Measurements from ENCODE around the gene SERINC1.
"Not testable (repeated sequence)": the region's sequence is repeated elsewhere in the genome, so short reads cannot be mapped to it uniquely, and the experiment has no call there.

Gene SERINC1

GRCh38 chr6:122471107-122472021 is at the start of gene SERINC1:
Gene SERINC1, minus strand, starts transcription at chr6:122471807. Its CDS starts 70 bp downstream, at chr6:122471737.
- peak within 1 kb of the TSS; percentile 96 for H3K27ac ChIP-seq (ENCODE audit: low read depth, low read length)
- H3K4me3 ChIP-seq (ENCODE audit: low read depth in 1 of 2, low read length in 2 of 2), result peak within 1 kb of the TSS; percentile 81 to 99
- no peaks in the 10 kb centered on the region for H3K9me3 ChIP-seq (ENCODE audit: control insufficient read depth in 1 of 2, low read length in 2 of 2)
- no peaks in the 10 kb centered on the region for H3K27me3 ChIP-seq (ENCODE audit: control insufficient read depth in 1 of 2, insufficient read depth in 2 of 2, low read length in 2 of 2)
- H3K9ac ChIP-seq (ENCODE audit: low read depth in 1 of 2, low read length in 2 of 2), result peak within 1 kb of the TSS; percentile 95 to 96
- peaks cover 0 to under 1% of the 10 kb centered on the region in 2 donors for H3K36me3 ChIP-seq (ENCODE audit: control insufficient read depth in 1 of 2, insufficient read depth in 2 of 2, low read length in 2 of 2)
- peaks cover 9 to 19% of the 10 kb centered on the region in 2 donors for H3K4me1 ChIP-seq (ENCODE audit: control insufficient read depth in 1 of 2, insufficient read depth in 2 of 2, low read length in 2 of 2)

- H3K9me3 ChIP-seq (ENCODE audit: control insufficient read depth in 1 of 2, low read length in 2 of 2), result peaks cover 0 to under 1% of the 10 kb centered on the region in 2 donors
- H3K4me1 ChIP-seq (ENCODE audit: control insufficient read depth in 1 of 2, insufficient read depth in 2 of 2, low read length in 2 of 2), result no peaks in the 10 kb centered on the region
- no peak overlapping the region for H3K4me3 ChIP-seq (ENCODE audit: low read depth in 1 of 2, low read length in 2 of 2)
These were observed 39.8 kb upstream of the SERINC1 start for GRCh38 chr6:122511193-122511924.

GRCh38 chr6:122505170-122505569 is 33.6 kb upstream of the SERINC1 start:
- H3K4me1 ChIP-seq (ENCODE audit: control insufficient read depth in 1 of 2, insufficient read depth in 2 of 2, low read length in 2 of 2); H3K9ac ChIP-seq (ENCODE audit: low read depth in 1 of 2, low read length in 2 of 2); H3K27me3 ChIP-seq (ENCODE audit: control insufficient read depth in 1 of 2, insufficient read depth in 2 of 2, low read length in 2 of 2); H3K4me3 ChIP-seq (ENCODE audit: low read depth in 1 of 2, low read length in 2 of 2); H3K27ac ChIP-seq (ENCODE audit: low read depth, low read length); H3K36me3 ChIP-seq (ENCODE audit: control insufficient read depth in 1 of 2, insufficient read depth in 2 of 2, low read length in 2 of 2): not testable (repeated sequence)
- H3K9me3 ChIP-seq (ENCODE audit: control insufficient read depth in 1 of 2, low read length in 2 of 2), result peaks cover 10 to 19% of the 10 kb centered on the region in 2 donors

More at GRCh38 chr6:122511193-122511924, 39.8 kb upstream of the SERINC1 start:
- Histone ChIP-seq H3K27me3 (ENCODE audit: control insufficient read depth in 1 of 2, insufficient read depth in 2 of 2, low read length in 2 of 2) (no peaks in the 10 kb centered on the region), H3K9ac (ENCODE audit: low read depth in 1 of 2, low read length in 2 of 2) (no peak overlapping the region), H3K27ac (ENCODE audit: low read depth, low read length) (no peak overlapping the region), H3K36me3 (ENCODE audit: control insufficient read depth in 1 of 2, insufficient read depth in 2 of 2, low read length in 2 of 2) (no peaks in the 10 kb centered on the region)

DNA sequence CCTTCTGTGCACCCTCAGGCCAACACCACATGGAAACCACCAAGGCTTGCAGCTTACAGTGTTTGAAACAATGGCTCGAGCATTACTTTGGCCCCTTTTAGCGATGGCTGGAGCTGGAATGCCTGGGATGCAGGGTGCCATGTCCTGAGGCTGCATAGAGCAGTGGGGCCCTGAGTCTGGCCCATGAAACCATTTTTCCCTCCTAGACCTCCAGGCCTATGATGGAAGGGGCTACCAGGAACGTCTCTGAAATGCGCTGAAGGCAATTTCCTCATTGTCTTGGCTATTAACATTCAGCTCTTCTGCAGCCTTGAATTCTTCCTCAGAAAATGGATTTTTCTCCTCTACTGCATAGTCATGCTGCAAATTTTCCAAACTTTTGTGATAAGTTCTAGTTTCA is 29.9 kb upstream of the SERINC1 start:
- no peaks in the 10 kb centered on the region for H3K4me1 ChIP-seq (ENCODE audit: control insufficient read depth in 1 of 2, insufficient read depth in 2 of 2, low read length in 2 of 2)
- peaks cover 13 to 22% of the 10 kb centered on the region in 2 donors for H3K9me3 ChIP-seq (ENCODE audit: control insufficient read depth in 1 of 2, low read length in 2 of 2)
- no peaks in the 10 kb centered on the region for H3K36me3 ChIP-seq (ENCODE audit: control insufficient read depth in 1 of 2, insufficient read depth in 2 of 2, low read length in 2 of 2)
- H3K27me3 ChIP-seq (ENCODE audit: control insufficient read depth in 1 of 2, insufficient read depth in 2 of 2, low read length in 2 of 2), result no peaks in the 10 kb centered on the region
- H3K4me3 ChIP-seq (ENCODE audit: low read depth in 1 of 2, low read length in 2 of 2), result no peak overlapping the region
- no peak overlapping the region for H3K27ac ChIP-seq (ENCODE audit: low read depth, low read length)
- H3K9ac ChIP-seq (ENCODE audit: low read depth in 1 of 2, low read length in 2 of 2), result no peak overlapping the region

GRCh38 chr6:122495612-122496011 is 24.0 kb upstream of the SERINC1 start:
- H3K9ac ChIP-seq (ENCODE audit: low read depth in 1 of 2, low read length in 2 of 2), result no peak overlapping the region
- no peaks in the 10 kb centered on the region for H3K27me3 ChIP-seq (ENCODE audit: control insufficient read depth in 1 of 2, insufficient read depth in 2 of 2, low read length in 2 of 2)
- H3K36me3 ChIP-seq (ENCODE audit: control insufficient read depth in 1 of 2, insufficient read depth in 2 of 2, low read length in 2 of 2), result no peaks in the 10 kb centered on the region
- no peak overlapping the region for H3K4me3 ChIP-seq (ENCODE audit: low read depth in 1 of 2, low read length in 2 of 2)
- H3K9me3 ChIP-seq (ENCODE audit: control insufficient read depth in 1 of 2, low read length in 2 of 2), result peaks cover 3 to 10% of the 10 kb centered on the region in 2 donors
- H3K27ac ChIP-seq (ENCODE audit: low read depth, low read length), result no peak overlapping the region
- H3K4me1 ChIP-seq (ENCODE audit: control insufficient read depth in 1 of 2, insufficient read depth in 2 of 2, low read length in 2 of 2), result no peaks in the 10 kb centered on the region

- Histone ChIP-seq H3K27ac (ENCODE audit: low read depth, low read length) (no peak overlapping the region), H3K9me3 (ENCODE audit: control insufficient read depth in 1 of 2, low read length in 2 of 2) (peaks cover 3 to 8% of the 10 kb centered on the region in 2 donors), H3K36me3 (ENCODE audit: control insufficient read depth in 1 of 2, insufficient read depth in 2 of 2, low read length in 2 of 2) (no peaks in the 10 kb centered on the region), H3K4me3 (ENCODE audit: low read depth in 1 of 2, low read length in 2 of 2) (no peak overlapping the region), H3K4me1 (ENCODE audit: control insufficient read depth in 1 of 2, insufficient read depth in 2 of 2, low read length in 2 of 2) (no peaks in the 10 kb centered on the region), H3K27me3 (ENCODE audit: control insufficient read depth in 1 of 2, insufficient read depth in 2 of 2, low read length in 2 of 2) (no peaks in the 10 kb centered on the region), H3K9ac (ENCODE audit: low read depth in 1 of 2, low read length in 2 of 2) (no peak overlapping the region)
These were observed 23.2 kb upstream of the SERINC1 start for GRCh38 chr6:122494665-122495272.

DNA sequence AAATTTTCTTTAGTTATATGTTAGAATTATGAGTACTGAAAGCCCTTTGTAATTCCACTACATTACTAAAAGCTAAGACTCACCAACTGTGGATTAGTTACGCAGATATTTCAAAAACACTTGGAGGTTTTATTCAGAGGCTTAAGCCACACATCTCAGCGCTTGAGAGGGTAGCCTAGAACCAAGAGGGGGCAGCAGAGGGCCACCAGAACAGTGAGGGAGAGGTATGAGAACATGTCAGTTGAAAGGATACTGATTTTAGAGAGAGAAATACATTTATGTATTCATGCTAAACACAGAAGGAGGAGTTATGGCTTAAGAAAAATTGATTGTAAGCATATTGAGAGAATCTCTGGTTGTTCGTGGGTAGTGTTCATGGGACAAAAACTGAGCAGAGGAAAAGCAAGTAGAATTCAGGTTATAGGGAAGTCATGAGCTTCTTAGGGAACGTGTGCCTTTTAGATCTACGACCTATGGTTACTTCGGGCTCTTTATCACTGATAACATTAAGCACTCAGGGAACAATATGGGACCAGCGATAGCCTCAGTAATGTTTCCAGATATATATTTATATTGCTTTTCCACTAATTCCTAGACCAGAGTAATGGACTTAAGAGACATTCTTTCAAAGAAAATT is 20.4 kb upstream of the SERINC1 start:
- Histone ChIP-seq H3K4me3 (ENCODE audit: low read depth in 1 of 2, low read length in 2 of 2) (no peak overlapping the region), H3K36me3 (ENCODE audit: control insufficient read depth in 1 of 2, insufficient read depth in 2 of 2, low read length in 2 of 2) (no peaks in the 10 kb centered on the region), H3K27ac (ENCODE audit: low read depth, low read length) (no peak overlapping the region), H3K4me1 (ENCODE audit: control insufficient read depth in 1 of 2, insufficient read depth in 2 of 2, low read length in 2 of 2) (no peaks in the 10 kb centered on the region), H3K9me3 (ENCODE audit: control insufficient read depth in 1 of 2, low read length in 2 of 2) (peaks cover 0 to 8% of the 10 kb centered on the region in 2 donors), H3K9ac (ENCODE audit: low read depth in 1 of 2, low read length in 2 of 2) (peak overlapping the region in 1 of 2 donors; percentile 35), H3K27me3 (ENCODE audit: control insufficient read depth in 1 of 2, insufficient read depth in 2 of 2, low read length in 2 of 2) (no peaks in the 10 kb centered on the region)

DNA sequence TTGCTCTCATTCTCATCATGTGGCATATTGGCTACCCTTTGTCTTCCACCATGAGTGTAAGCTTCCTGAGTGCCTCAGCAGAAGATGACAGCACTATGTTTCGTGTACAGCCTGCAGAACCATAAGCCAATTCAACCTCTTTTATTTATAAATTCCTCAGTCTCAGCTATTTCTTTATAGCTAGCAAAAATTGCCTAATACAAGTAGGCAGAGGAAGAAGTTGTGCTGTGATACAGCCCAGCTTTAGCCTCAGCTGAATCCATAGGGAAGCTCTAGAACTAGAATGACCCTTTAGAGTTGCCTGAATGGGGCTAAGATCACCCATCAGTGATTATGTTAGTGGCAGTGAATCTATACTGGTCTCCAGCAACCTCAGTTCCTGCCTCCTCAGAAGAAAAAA is 19.0 kb upstream of the SERINC1 start:
- Histone ChIP-seq H3K9ac (ENCODE audit: low read depth in 1 of 2, low read length in 2 of 2) (no peak overlapping the region), H3K9me3 (ENCODE audit: control insufficient read depth in 1 of 2, low read length in 2 of 2) (peaks cover 0 to 2% of the 10 kb centered on the region in 2 donors), H3K4me3 (ENCODE audit: low read depth in 1 of 2, low read length in 2 of 2) (no peak overlapping the region), H3K27me3 (ENCODE audit: control insufficient read depth in 1 of 2, insufficient read depth in 2 of 2, low read length in 2 of 2) (no peaks in the 10 kb centered on the region), H3K27ac (ENCODE audit: low read depth, low read length) (no peak overlapping the region), H3K4me1 (ENCODE audit: control insufficient read depth in 1 of 2, insufficient read depth in 2 of 2, low read length in 2 of 2) (no peaks in the 10 kb centered on the region), H3K36me3 (ENCODE audit: control insufficient read depth in 1 of 2, insufficient read depth in 2 of 2, low read length in 2 of 2) (no peaks in the 10 kb centered on the region)

- Histone ChIP-seq H3K4me1 (ENCODE audit: control insufficient read depth in 1 of 2, insufficient read depth in 2 of 2, low read length in 2 of 2) (no peaks in the 10 kb centered on the region), H3K27me3 (ENCODE audit: control insufficient read depth in 1 of 2, insufficient read depth in 2 of 2, low read length in 2 of 2) (no peaks in the 10 kb centered on the region), H3K9me3 (ENCODE audit: control insufficient read depth in 1 of 2, low read length in 2 of 2) (no peaks in the 10 kb centered on the region), H3K9ac (ENCODE audit: low read depth in 1 of 2, low read length in 2 of 2) (no peak overlapping the region), H3K36me3 (ENCODE audit: control insufficient read depth in 1 of 2, insufficient read depth in 2 of 2, low read length in 2 of 2) (no peaks in the 10 kb centered on the region), H3K27ac (ENCODE audit: low read depth, low read length) (no peak overlapping the region), H3K4me3 (ENCODE audit: low read depth in 1 of 2, low read length in 2 of 2) (no peak overlapping the region)
These were observed 13.2 kb upstream of the SERINC1 start for GRCh38 chr6:122484760-122485159.

Measured in duodenal mucosa (tissue), 2 donors.